Suprapubic skin (tissue), 4 donors: ENCODE results near the gene FKBP4.
"Not testable (repeated sequence)": the region's sequence is repeated elsewhere in the genome, so short reads cannot be mapped to it uniquely, and the experiment has no call there.

Experiments used
- CTCF ChIP-seq, 2 donors: fragments of 200-600 bp in 1 of 2; fragments of 450-650 bp in 1 of 2; sonication (generic) in 1 of 2; IDR thresholded peaks; one replicate each; pipeline ENCODE4 v1.5.1; 2016 to 2019; ENCODE audit warnings: antibody characterized with exemption in 2 of 2, mild to moderate bottlenecking in 1 of 2, moderate library complexity in 1 of 2
- EP300 ChIP-seq: sonication (generic); formaldehyde crosslinking; IDR thresholded peaks from one replicate; pipeline ENCODE4 v1.6.1; 2017; ENCODE audit warnings: antibody characterized with exemption
- POLR2A ChIP-seq, 2 donors: fragments of 450-650 bp; IDR thresholded peaks; one replicate each; pipeline ENCODE4 v1.6.1; 2017; ENCODE audit warnings: antibody characterized with exemption in 2 of 2, mild to moderate bottlenecking in 2 of 2, moderate library complexity in 2 of 2
- POLR2AphosphoS5 ChIP-seq, 3 donors: sonication (generic); formaldehyde crosslinking; IDR thresholded peaks; one replicate each; pipeline ENCODE4 v1.6.1; 2017; ENCODE audit warnings: antibody characterized with exemption in 3 of 3

- TF ChIP-seq POLR2AphosphoS5 (IDR thresholded peaks at IDR 0.05); CTCF (IDR thresholded peaks at IDR 0.05); POLR2A (IDR thresholded peaks at IDR 0.05); EP300: not testable (repeated sequence)
These were observed 24.2 kb upstream of the FKBP4 start for GRCh38 chr12:2770544-2770943.
